HepG2 (cell line): Measurements from ENCODE around the gene SESN2. TPM values are rescaled to one million over a fixed set of nuclear protein-coding genes. Genes with fewer than 3 reads are reported as not detected.

ENCODE experiments used
- BORCS8-MEF2B ChIP-seq: sonication (generic); formaldehyde crosslinking; IDR thresholded peaks from 2 replicates; pipeline ENCODE4 v1.8.0; 2022; ENCODE audit warnings: mild to moderate bottlenecking, missing genetic modification reagents
- DNMT3B ChIP-seq: conservative IDR thresholded peaks from 2 replicates; pipeline ENCODE4 v1.6.1; 2016; ENCODE audit warnings: missing biosample characterization, control low read depth
- EEA1 ChIP-seq: sonication (generic); formaldehyde crosslinking; IDR thresholded peaks from 2 replicates; pipeline ENCODE4 v1.5.1; 2020; ENCODE audit warnings: mild to moderate bottlenecking, missing genetic modification reagents, borderline replicate concordance
- KMT2A ChIP-seq: sonication (generic); formaldehyde crosslinking; IDR thresholded peaks from 2 replicates; pipeline ENCODE4 v1.4.0; 2020; ENCODE audit warnings: missing genetic modification reagents
- MBD4 ChIP-seq: IDR thresholded peaks from 2 replicates; pipeline ENCODE4 v1.6.1; 2012; ENCODE audit warnings: low read length, inconsistent platforms, borderline replicate concordance
- NKX3-1 ChIP-seq: sonication (generic); formaldehyde crosslinking; IDR thresholded peaks from 2 replicates; pipeline ENCODE4 v1.5.0; 2020; ENCODE audit warnings: missing genetic modification reagents
- NONO ChIP-seq, 2 experiments: fragments of 450-650 bp in 1 of 2; sonication (generic) in 1 of 2; formaldehyde crosslinking in 1 of 2; IDR thresholded peaks in 1 of 2; conservative IDR thresholded peaks in 1 of 2; 2 replicates each; pipeline versions ENCODE4 v1.6.1 to v1.8.0; 2017 to 2022; ENCODE audit warnings: mild to moderate bottlenecking in 1 of 2, missing genetic modification reagents in 1 of 2, moderate library complexity in 1 of 2
- POLR2AphosphoS2 ChIP-seq: IDR thresholded peaks from 2 replicates; pipeline ENCODE4 v1.6.1; 2011; ENCODE audit warnings: low read depth, low read length, improper control_type of control experiment
- RBM22 ChIP-seq: fragments of 200-400 bp; formaldehyde crosslinking; optimal IDR thresholded peaks from 2 replicates; pipeline ENCODE3; 2017; ENCODE audit warnings: mild to moderate bottlenecking, low read length, moderate library complexity
- SPEN ChIP-seq: sonication (generic); formaldehyde crosslinking; IDR thresholded peaks from 2 replicates; pipeline ENCODE4 v1.5.1; 2020; ENCODE audit warnings: low read depth, mild to moderate bottlenecking, missing genetic modification reagents
- ZFP37 ChIP-seq: sonication (generic); formaldehyde crosslinking; IDR thresholded peaks from 2 replicates; pipeline ENCODE4 v1.4.0; 2020; ENCODE audit warnings: missing genetic modification reagents, borderline replicate concordance
- ZFP41 ChIP-seq: sonication (generic); formaldehyde crosslinking; IDR thresholded peaks from 2 replicates; pipeline ENCODE4 v1.4.0; 2020; ENCODE audit warnings: mild to moderate bottlenecking, missing genetic modification reagents, borderline replicate concordance
- ZNF205 ChIP-seq: IDR thresholded peaks from 2 replicates; pipeline ENCODE4 v1.6.1; 2018; ENCODE audit warnings: missing biosample characterization, missing genetic modification reagents
- ZNF296 ChIP-seq: sonication (generic); formaldehyde crosslinking; conservative IDR thresholded peaks from 2 replicates; pipeline ENCODE4 v1.5.0; 2020; ENCODE audit warnings: mild to moderate bottlenecking, missing genetic modification reagents
- ZNF335 ChIP-seq: sonication (generic); formaldehyde crosslinking; IDR thresholded peaks from 2 replicates; pipeline ENCODE4 v1.4.0; 2020; ENCODE audit warnings: missing genetic modification reagents
- ZNF34 ChIP-seq: sonication (generic); formaldehyde crosslinking; IDR thresholded peaks from 2 replicates; pipeline ENCODE4 v1.4.0; 2020; ENCODE audit warnings: mild to moderate bottlenecking, missing genetic modification reagents, borderline replicate concordance
- ZNF605 ChIP-seq: sonication (generic); formaldehyde crosslinking; IDR thresholded peaks from 2 replicates; pipeline ENCODE4 v1.8.0; 2022; ENCODE audit warnings: mild to moderate bottlenecking, missing genetic modification reagents
- ZNF816 ChIP-seq: sonication (generic); formaldehyde crosslinking; IDR thresholded peaks from 2 replicates; pipeline ENCODE4 v1.8.0; 2022; ENCODE audit warnings: missing genetic modification reagents, mild to moderate bottlenecking, borderline replicate concordance
- polyA plus RNA-seq, 8 experiments: library from polyadenylated mRNA; depleted of rRNA in 3 of 8; stranded (reverse) in 7 of 8; unstranded in 1 of 8; fragments of >200 nt; fragmentation: Illumina TruSeq in 4 of 8; extraction: Trizol in 4 of 8; gene quantifications; 2 replicates each; pipeline versions ENCODE4 v1.2.1 to v1.2.3, GENCODE V29; 2011 to 2016; ENCODE audit warnings: low read depth in 4 of 8, missing spikeins in 1 of 8, mixed read lengths in 1 of 8; ENCODE audit not compliant: insufficient read depth in 1 of 8
- total RNA-seq, 5 experiments: library from RNA; depleted of rRNA; stranded (reverse); fragments of >200 nt; fragmentation: Illumina TruSeq; extraction: Trizol; gene quantifications; 2 replicates each; pipeline ENCODE4 v1.2.3, GENCODE V29; 2016; ENCODE audit warnings: low read depth in 1 of 5
- TF ChIP-seq, protein P1 (sequence below): sonication (generic); formaldehyde crosslinking; IDR thresholded peaks from 2 replicates; pipeline ENCODE4 v1.8.1; 2022; ENCODE audit warnings: mild to moderate bottlenecking, missing genetic modification reagents
- TF ChIP-seq, protein P2 (sequence below): sonication (generic); formaldehyde crosslinking; IDR thresholded peaks from 2 replicates; pipeline ENCODE4 v1.4.0; 2020; ENCODE audit warnings: mild to moderate bottlenecking, missing genetic modification reagents
- TF ChIP-seq, protein P3 (sequence below): sonication (generic); formaldehyde crosslinking; IDR thresholded peaks from 2 replicates; pipeline ENCODE4 v1.8.1; 2023; ENCODE audit warnings: mild to moderate bottlenecking, missing genetic modification reagents, borderline replicate concordance
- TF ChIP-seq, protein P4 (sequence below), 2 experiments: fragments of 450-650 bp in 1 of 2; sonication (generic) in 1 of 2; formaldehyde crosslinking; IDR thresholded peaks; 2 replicates each; pipeline versions ENCODE4 v1.5.0 to v1.8.0; 2020 to 2022; ENCODE audit warnings: mild to moderate bottlenecking in 1 of 2, missing genetic modification reagents in 1 of 2
- TF ChIP-seq, protein P5 (sequence below): sonication (generic); formaldehyde crosslinking; IDR thresholded peaks from 2 replicates; pipeline ENCODE4 v1.5.0; 2020; ENCODE audit warnings: missing genetic modification reagents
- TF ChIP-seq, protein P6 (sequence below): sonication (generic); formaldehyde crosslinking; conservative IDR thresholded peaks from 2 replicates; pipeline ENCODE4 v1.4.0; 2020; ENCODE audit warnings: missing genetic modification reagents

Gene SESN2
- total and polyA plus RNA-seq, 2 of the 13 experiments (the other 11 are each of a cell fraction or from before 2014, with no cell fraction given), result 13.2 to 19.1 TPM

DNA sequence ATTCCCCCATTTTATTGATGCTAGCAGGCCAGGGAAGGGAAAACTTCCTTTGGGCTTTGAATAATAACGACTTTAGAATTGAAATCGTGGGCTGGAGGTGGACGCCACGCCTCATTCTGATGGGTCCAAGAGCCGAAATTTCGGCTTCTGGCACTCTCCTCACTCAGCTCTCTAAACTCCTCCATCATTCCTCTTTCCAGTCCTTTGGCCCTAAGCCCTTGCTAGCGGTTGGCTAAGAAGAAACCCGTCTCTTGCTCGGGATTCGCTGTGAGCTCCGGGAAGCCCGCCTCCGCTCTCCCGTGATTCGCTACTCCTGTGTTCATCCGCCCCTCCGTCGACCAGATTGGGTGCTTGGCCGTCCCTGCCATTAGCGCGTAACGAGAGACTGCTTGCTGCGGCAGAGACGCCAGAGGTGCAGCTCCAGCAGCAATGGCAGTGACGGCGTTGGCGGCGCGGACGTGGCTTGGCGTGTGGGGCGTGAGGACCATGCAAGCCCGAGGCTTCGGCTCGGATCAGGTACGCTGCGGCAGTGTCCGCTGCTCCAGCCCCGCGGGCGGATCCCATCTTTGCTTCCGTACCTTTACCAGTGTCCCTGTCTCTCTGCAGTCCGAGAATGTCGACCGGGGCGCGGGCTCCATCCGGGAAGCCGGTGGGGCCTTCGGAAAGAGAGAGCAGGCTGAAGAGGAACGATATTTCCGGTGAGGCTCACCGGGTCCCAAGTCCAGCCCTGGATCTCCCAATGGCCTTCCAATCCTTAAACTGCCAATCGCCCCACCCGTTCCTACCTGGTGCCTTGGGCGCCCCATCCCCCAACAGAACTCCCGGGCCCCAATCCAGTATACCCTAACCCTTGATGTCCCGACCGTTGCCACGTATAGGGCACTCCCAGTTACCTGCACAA, 23.3 kb upstream of the SESN2 start, which contains the start of gene ATP5IF1 (continued):
- peak; percentile 62; the same call in 1 of the 2 replicates for TF ChIP-seq EEA1 (CRISPR knock-in tag)
- no peak; the same call in 1 of the 2 replicates for TF ChIP-seq DNMT3B (CRISPR knock-in tag)
- TF ChIP-seq ZNF205, result 0 out of 2 replicates have a peak, but pooled peaks have one; percentile 60
- TF ChIP-seq SPEN (CRISPR knock-in tag), result no peak
- TF ChIP-seq, protein P1, sequence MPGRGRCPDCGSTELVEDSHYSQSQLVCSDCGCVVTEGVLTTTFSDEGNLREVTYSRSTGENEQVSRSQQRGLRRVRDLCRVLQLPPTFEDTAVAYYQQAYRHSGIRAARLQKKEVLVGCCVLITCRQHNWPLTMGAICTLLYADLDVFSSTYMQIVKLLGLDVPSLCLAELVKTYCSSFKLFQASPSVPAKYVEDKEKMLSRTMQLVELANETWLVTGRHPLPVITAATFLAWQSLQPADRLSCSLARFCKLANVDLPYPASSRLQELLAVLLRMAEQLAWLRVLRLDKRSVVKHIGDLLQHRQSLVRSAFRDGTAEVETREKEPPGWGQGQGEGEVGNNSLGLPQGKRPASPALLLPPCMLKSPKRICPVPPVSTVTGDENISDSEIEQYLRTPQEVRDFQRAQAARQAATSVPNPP (CRISPR knock-in tag), result peak; percentile 50; the same call in 1 of the 2 replicates
- TF ChIP-seq ZNF34 (CRISPR knock-in tag), result peak; percentile 88; the same call in 1 of the 2 replicates
- TF ChIP-seq ZFP41 (CRISPR knock-in tag), result peak; percentile 72; the same call in 1 of the 2 replicates
- 0 out of 2 replicates have a peak, but pooled peaks have one; percentile 67 for TF ChIP-seq ZFP37
- peak; percentile 76 for TF ChIP-seq KMT2A (CRISPR knock-in tag)
- TF ChIP-seq, protein P2, sequence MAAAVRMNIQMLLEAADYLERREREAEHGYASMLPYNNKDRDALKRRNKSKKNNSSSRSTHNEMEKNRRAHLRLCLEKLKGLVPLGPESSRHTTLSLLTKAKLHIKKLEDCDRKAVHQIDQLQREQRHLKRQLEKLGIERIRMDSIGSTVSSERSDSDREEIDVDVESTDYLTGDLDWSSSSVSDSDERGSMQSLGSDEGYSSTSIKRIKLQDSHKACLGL (CRISPR knock-in tag), result peak; percentile 84
- no peak for TF ChIP-seq RBM22
- TF ChIP-seq ZNF816 (CRISPR knock-in tag), result no peak
- TF ChIP-seq, protein P3, sequence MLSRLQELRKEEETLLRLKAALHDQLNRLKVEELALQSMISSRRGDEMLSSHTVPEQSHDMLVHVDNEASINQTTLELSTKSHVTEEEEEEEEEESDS, result no peak
- peak; percentile 76 for TF ChIP-seq ZNF605 (CRISPR knock-in tag)
- no peak for TF ChIP-seq ZNF335 (CRISPR knock-in tag)
- TF ChIP-seq, protein P4, sequence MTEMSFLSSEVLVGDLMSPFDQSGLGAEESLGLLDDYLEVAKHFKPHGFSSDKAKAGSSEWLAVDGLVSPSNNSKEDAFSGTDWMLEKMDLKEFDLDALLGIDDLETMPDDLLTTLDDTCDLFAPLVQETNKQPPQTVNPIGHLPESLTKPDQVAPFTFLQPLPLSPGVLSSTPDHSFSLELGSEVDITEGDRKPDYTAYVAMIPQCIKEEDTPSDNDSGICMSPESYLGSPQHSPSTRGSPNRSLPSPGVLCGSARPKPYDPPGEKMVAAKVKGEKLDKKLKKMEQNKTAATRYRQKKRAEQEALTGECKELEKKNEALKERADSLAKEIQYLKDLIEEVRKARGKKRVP (CRISPR knock-in tag; IDR thresholded peaks at IDR 0.05), result peak in 1 of 2 experiments; percentile 17; a peak in 1 of 4 replicates
- TF ChIP-seq, protein P5, sequence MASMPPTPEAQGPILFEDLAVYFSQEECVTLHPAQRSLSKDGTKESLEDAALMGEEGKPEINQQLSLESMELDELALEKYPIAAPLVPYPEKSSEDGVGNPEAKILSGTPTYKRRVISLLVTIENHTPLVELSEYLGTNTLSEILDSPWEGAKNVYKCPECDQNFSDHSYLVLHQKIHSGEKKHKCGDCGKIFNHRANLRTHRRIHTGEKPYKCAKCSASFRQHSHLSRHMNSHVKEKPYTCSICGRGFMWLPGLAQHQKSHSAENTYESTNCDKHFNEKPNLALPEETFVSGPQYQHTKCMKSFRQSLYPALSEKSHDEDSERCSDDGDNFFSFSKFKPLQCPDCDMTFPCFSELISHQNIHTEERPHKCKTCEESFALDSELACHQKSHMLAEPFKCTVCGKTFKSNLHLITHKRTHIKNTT, result no peak
- TF ChIP-seq NONO (IDR thresholded peaks at IDR 0.05), result no peak
- TF ChIP-seq NONO (CRISPR knock-in tag; conservative IDR thresholded peaks at IDR 0.05), result peak; percentile 73
- peak; percentile 92 for TF ChIP-seq NKX3-1 (CRISPR knock-in tag)
- TF ChIP-seq, protein P6, sequence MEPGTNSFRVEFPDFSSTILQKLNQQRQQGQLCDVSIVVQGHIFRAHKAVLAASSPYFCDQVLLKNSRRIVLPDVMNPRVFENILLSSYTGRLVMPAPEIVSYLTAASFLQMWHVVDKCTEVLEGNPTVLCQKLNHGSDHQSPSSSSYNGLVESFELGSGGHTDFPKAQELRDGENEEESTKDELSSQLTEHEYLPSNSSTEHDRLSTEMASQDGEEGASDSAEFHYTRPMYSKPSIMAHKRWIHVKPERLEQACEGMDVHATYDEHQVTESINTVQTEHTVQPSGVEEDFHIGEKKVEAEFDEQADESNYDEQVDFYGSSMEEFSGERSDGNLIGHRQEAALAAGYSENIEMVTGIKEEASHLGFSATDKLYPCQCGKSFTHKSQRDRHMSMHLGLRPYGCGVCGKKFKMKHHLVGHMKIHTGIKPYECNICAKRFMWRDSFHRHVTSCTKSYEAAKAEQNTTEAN (CRISPR knock-in tag), result peak; percentile 68
- TF ChIP-seq POLR2AphosphoS2, result 0 out of 2 replicates have a peak, but pooled peaks have one; percentile 37
- no peak for TF ChIP-seq MBD4
- peak; percentile 80 for TF ChIP-seq ZNF296 (CRISPR knock-in tag)
- TF ChIP-seq BORCS8-MEF2B (CRISPR knock-in tag), result peak; percentile 77
